Mesendoderm (in vitro differentiated cells): ENCODE data around the gene NTRK3.

Source experiments
- DNase-seq: peaks from one replicate; pipeline ENCODE4 v3.0.0; 2013
- H2AK5ac ChIP-seq: 2 replicates; pipeline ENCODE4 v1.6.1; 2013; ENCODE audit warnings: low read length, inconsistent platforms
- H2BK120ac ChIP-seq: 2 replicates; pipeline ENCODE4 v1.6.1; 2013; ENCODE audit warnings: low read depth, mild to moderate bottlenecking, low read length, moderate library complexity, mixed read lengths
- H2BK15ac ChIP-seq: replicated peaks from 2 replicates; pipeline ENCODE4 v1.6.1; 2013; ENCODE audit warnings: low read depth, mild to moderate bottlenecking, moderate library complexity
- H2BK5ac ChIP-seq: 2 replicates; pipeline ENCODE4 v1.6.1; 2013; ENCODE audit warnings: low read length, inconsistent platforms
- H3K18ac ChIP-seq: 2 replicates; pipeline ENCODE4 v1.6.1; 2013; ENCODE audit warnings: mild to moderate bottlenecking, low read length, mixed read lengths
- H3K23ac ChIP-seq: one replicate; pipeline ENCODE4 v1.6.1; 2013; ENCODE audit warnings: low read length
- H3K27ac ChIP-seq: 2 replicates; pipeline ENCODE4 v1.5.1; 2013; ENCODE audit warnings: low read depth, mild to moderate bottlenecking, inconsistent platforms, low read length, moderate library complexity
- H3K27me3 ChIP-seq: 2 replicates; pipeline ENCODE4 v1.6.1; 2013; ENCODE audit warnings: low read length, control low read depth, mild to moderate bottlenecking, inconsistent platforms; ENCODE audit not compliant: insufficient read depth, poor library complexity
- H3K36me3 ChIP-seq: 2 replicates; pipeline ENCODE4 v1.6.1; 2013; ENCODE audit warnings: low read length, inconsistent platforms; ENCODE audit not compliant: control insufficient read depth, insufficient read depth
- H3K4ac ChIP-seq: one replicate; pipeline ENCODE4 v1.6.1; 2013; ENCODE audit warnings: low read depth, mild to moderate bottlenecking, low read length, moderate library complexity
- H3K4me1 ChIP-seq: 2 replicates; pipeline ENCODE4 v1.6.1; 2013; ENCODE audit warnings: low read depth, low read length, inconsistent platforms; ENCODE audit not compliant: control insufficient read depth
- H3K4me2 ChIP-seq: 2 replicates; pipeline ENCODE4 v1.6.1; 2013; ENCODE audit warnings: low read length
- H3K4me3 ChIP-seq: 2 replicates; pipeline ENCODE4 v1.5.1; 2013; ENCODE audit warnings: mild to moderate bottlenecking, low read length
- H3K56ac ChIP-seq: one replicate; pipeline ENCODE4 v1.6.1; 2013; ENCODE audit warnings: low read length
- H3K79me1 ChIP-seq: 2 replicates; pipeline ENCODE4 v1.6.1; 2013; ENCODE audit warnings: low read length, inconsistent platforms
- H3K79me2 ChIP-seq: 2 replicates; pipeline ENCODE4 v1.6.1; 2013; ENCODE audit warnings: mild to moderate bottlenecking, low read length; ENCODE audit not compliant: control insufficient read depth, insufficient read depth
- H3K9ac ChIP-seq: 2 replicates; pipeline ENCODE4 v1.6.1; 2013; ENCODE audit warnings: low read length, inconsistent platforms
- H4K5ac ChIP-seq: one replicate; pipeline ENCODE4 v1.6.1; 2013; ENCODE audit warnings: low read length
- H4K8ac ChIP-seq: one replicate; pipeline ENCODE4 v1.6.1; 2013; ENCODE audit warnings: low read depth, mild to moderate bottlenecking, control low read depth, low read length, moderate library complexity
- WGBS: extraction: QIAGEN DNeasy Blood & Tissue Kit; methylation state at CpG from one replicate; pipeline ENCODE4 v1.1.7; 2013; ENCODE audit warnings: low lambda C conversion rate, missing lambda C conversion rate; ENCODE audit not compliant: insufficient coverage; ENCODE audit errors: extremely low coverage; 5-methylcytosine and 5-hydroxymethylcytosine counted together

The NTRK3 gene

DNA sequence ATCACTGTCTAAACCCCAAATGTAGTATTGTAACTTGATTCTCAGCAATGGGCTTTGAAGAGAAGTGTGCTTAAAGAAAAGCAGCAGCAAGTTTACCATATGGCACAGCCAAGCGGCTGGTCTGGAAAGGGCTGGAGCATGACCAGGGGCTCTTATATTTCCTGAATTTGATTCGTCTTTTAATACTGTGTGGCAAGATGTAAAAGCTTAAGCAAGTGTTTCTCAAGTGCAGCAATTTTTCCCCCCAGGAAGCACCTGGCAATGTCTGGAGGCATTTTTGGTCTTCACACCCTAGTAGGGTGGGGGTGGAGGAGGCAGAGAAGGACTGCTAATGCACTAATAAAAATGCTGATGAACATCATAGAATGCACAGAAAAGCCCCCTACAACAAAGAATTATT is 397.9 kb downstream of the NTRK3 start:
- H3K36me3 ChIP-seq, result no peaks in the 10 kb centered on the region
- H3K27me3 ChIP-seq, result peaks cover 4% of the 10 kb centered on the region
- no peak overlapping the region for H3K4me2 ChIP-seq
- DNase-seq, result no peak
- no peak overlapping the region for H3K9ac ChIP-seq
- no peak overlapping the region for H3K27ac ChIP-seq
- WGBS, result no CpG with 5 or more reads among the region's 2 CpGs
- H2BK15ac ChIP-seq, result no peak overlapping the region
- no peak overlapping the region for H2BK5ac ChIP-seq
- H3K79me1 ChIP-seq, result no peaks in the 10 kb centered on the region
- H3K4ac ChIP-seq, result no peak overlapping the region
- H3K4me3 ChIP-seq, result no peak overlapping the region
- no peak overlapping the region for H4K5ac ChIP-seq
- H3K56ac ChIP-seq, result no peak overlapping the region
- H2BK120ac ChIP-seq, result no peak overlapping the region
- H4K8ac ChIP-seq, result no peak overlapping the region
- no peak overlapping the region for H3K18ac ChIP-seq
- no peak overlapping the region for H2AK5ac ChIP-seq
- H3K23ac ChIP-seq, result no peak overlapping the region
- no peaks in the 10 kb centered on the region for H3K4me1 ChIP-seq
- no peaks in the 10 kb centered on the region for H3K79me2 ChIP-seq

DNA sequence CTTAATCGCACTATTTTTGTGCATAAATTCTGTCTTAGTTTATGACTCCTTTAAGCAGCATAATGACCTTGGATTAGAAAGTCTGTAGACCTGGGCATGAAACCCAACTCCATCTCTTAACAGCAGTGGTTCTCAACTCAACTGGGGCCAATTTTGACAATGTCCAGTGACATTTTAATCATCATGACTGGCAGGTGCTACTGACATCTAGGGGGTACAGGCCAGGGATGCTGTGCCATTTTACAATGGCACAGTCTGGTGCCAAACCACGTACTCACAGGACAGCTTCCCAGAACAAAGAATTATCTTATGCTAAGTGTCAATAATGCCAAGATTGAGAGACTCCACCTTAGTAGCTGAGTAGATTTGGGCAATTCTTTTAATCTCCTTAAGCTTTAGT is 405.0 kb downstream of the NTRK3 start:
- H2BK120ac ChIP-seq, result no peak overlapping the region
- no peak overlapping the region for H4K5ac ChIP-seq
- no CpG with 5 or more reads among the region's 2 CpGs for WGBS
- H4K8ac ChIP-seq, result no peak overlapping the region
- no peak overlapping the region for H3K4ac ChIP-seq
- no peak overlapping the region for H3K56ac ChIP-seq
- no peak overlapping the region for H3K23ac ChIP-seq
- H3K27me3 ChIP-seq, result no peaks in the 10 kb centered on the region
- no peak overlapping the region for H3K4me2 ChIP-seq
- H3K36me3 ChIP-seq, result no peaks in the 10 kb centered on the region
- H3K79me1 ChIP-seq, result no peaks in the 10 kb centered on the region
- no peak overlapping the region for H2AK5ac ChIP-seq
- H2BK15ac ChIP-seq, result no peak overlapping the region
- no peaks in the 10 kb centered on the region for H3K79me2 ChIP-seq
- H3K9ac ChIP-seq, result no peak overlapping the region
- H2BK5ac ChIP-seq, result no peak overlapping the region
- no peak overlapping the region for H3K18ac ChIP-seq
- H3K4me3 ChIP-seq, result no peak overlapping the region
- H3K4me1 ChIP-seq, result no peaks in the 10 kb centered on the region
- no peak for DNase-seq
- no peak overlapping the region for H3K27ac ChIP-seq

DNA sequence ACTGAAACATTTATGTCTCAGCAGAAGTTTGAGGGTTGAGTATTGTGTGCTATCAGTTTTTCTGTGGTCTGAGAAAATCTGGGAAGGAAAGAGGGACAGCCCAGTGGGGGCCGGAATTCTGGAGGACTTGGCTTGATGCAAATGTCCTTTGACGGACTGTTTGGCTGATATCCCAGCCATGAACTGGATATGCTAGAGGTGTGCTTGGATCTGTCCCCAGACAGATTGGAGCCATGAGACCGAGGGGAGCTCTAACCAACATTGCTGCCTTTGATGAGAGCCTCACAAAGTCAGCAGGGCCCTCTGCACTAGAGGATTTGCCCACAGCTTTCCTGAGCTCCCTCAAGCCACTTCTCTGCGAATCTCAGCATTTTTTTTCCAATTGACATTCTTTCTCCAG is 405.6 kb downstream of the NTRK3 start:
- H4K8ac ChIP-seq, result no peak overlapping the region
- no peak overlapping the region for H4K5ac ChIP-seq
- no peaks in the 10 kb centered on the region for H3K79me2 ChIP-seq
- no peaks in the 10 kb centered on the region for H3K79me1 ChIP-seq
- no peak for DNase-seq
- no peak overlapping the region for H3K4me2 ChIP-seq
- H3K27me3 ChIP-seq, result no peaks in the 10 kb centered on the region
- H3K56ac ChIP-seq, result no peak overlapping the region
- WGBS, result no CpG with 5 or more reads among the region's 4 CpGs
- H3K4me3 ChIP-seq, result no peak overlapping the region
- no peaks in the 10 kb centered on the region for H3K4me1 ChIP-seq
- no peak overlapping the region for H2BK15ac ChIP-seq
- no peak overlapping the region for H3K18ac ChIP-seq
- no peak overlapping the region for H3K23ac ChIP-seq
- no peak overlapping the region for H2BK5ac ChIP-seq
- no peak overlapping the region for H2BK120ac ChIP-seq
- H3K27ac ChIP-seq, result no peak overlapping the region
- H3K9ac ChIP-seq, result no peak overlapping the region
- no peaks in the 10 kb centered on the region for H3K36me3 ChIP-seq
- no peak overlapping the region for H3K4ac ChIP-seq
- H2AK5ac ChIP-seq, result no peak overlapping the region

DNA sequence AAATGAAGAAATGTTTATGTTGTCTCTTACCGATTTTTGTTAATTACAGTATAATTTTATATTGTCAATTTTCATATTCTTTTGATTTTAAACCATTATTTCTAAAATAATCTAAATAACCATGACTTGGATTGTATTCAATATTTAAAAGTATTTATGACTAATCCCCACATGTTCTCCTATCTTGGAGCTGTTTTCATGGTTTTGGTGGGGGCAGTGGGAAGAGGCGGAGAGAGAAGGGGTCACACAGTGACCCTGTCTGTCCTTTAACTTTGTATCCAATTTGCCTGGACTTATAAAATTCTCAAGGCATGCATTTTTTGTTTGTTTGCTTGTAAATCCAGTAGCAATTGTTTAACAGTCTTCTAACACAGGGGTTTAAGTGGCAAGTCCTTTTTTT is 407.4 kb downstream of the NTRK3 start:
- Histone ChIP-seq H3K4me3 (no peak overlapping the region), H3K4ac (no peak overlapping the region), H2BK120ac (no peak overlapping the region), H4K5ac (no peak overlapping the region), H2BK15ac (no peak overlapping the region), H3K56ac (no peak overlapping the region), H2AK5ac (no peak overlapping the region), H3K4me2 (no peak overlapping the region), H3K36me3 (no peaks in the 10 kb centered on the region), H3K79me2 (no peaks in the 10 kb centered on the region), H3K18ac (no peak overlapping the region), H3K9ac (no peak overlapping the region), H3K27ac (no peak overlapping the region), H3K79me1 (no peaks in the 10 kb centered on the region), H3K4me1 (no peaks in the 10 kb centered on the region), H2BK5ac (no peak overlapping the region), H4K8ac (no peak overlapping the region), H3K23ac (no peak overlapping the region), H3K27me3 (no peaks in the 10 kb centered on the region)
- WGBS, result no CpG with 5 or more reads among the region's 2 CpGs
- no peak for DNase-seq

DNA sequence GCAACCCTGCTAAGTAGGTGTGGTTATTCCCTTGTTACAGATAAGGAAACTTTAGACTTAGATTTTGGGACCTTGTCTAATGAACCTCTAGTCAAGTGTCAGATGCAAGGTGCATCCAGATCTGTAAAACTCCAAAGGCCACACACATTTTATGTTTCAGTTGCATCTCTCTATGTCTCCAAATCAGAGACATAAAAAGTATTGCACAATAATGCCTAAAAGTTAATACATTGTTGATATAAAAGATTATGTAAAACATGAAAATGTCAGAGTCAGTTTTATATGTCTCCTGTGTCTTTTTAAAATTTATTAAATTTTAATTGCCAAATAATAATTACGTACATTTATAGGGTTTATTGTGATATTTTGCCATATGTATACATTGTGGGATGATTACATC is 408.5 kb downstream of the NTRK3 start:
- no peaks in the 10 kb centered on the region for H3K36me3 ChIP-seq
- no peak overlapping the region for H3K4me2 ChIP-seq
- no peak overlapping the region for H3K4me3 ChIP-seq
- no peak overlapping the region for H3K18ac ChIP-seq
- no peaks in the 10 kb centered on the region for H3K27me3 ChIP-seq
- no peak overlapping the region for H4K5ac ChIP-seq
- H3K56ac ChIP-seq, result no peak overlapping the region
- DNase-seq, result no peak
- no peak overlapping the region for H3K4ac ChIP-seq
- no peak overlapping the region for H2BK5ac ChIP-seq
- no peak overlapping the region for H3K27ac ChIP-seq
- H2BK15ac ChIP-seq, result no peak overlapping the region
- no peak overlapping the region for H3K23ac ChIP-seq
- H3K9ac ChIP-seq, result no peak overlapping the region
- no peak overlapping the region for H4K8ac ChIP-seq
- WGBS, result no CpG with 5 or more reads among the region's 1 CpG
- H3K4me1 ChIP-seq, result no peaks in the 10 kb centered on the region
- no peaks in the 10 kb centered on the region for H3K79me1 ChIP-seq
- H2AK5ac ChIP-seq, result no peak overlapping the region
- no peak overlapping the region for H2BK120ac ChIP-seq
- H3K79me2 ChIP-seq, result no peaks in the 10 kb centered on the region

DNA sequence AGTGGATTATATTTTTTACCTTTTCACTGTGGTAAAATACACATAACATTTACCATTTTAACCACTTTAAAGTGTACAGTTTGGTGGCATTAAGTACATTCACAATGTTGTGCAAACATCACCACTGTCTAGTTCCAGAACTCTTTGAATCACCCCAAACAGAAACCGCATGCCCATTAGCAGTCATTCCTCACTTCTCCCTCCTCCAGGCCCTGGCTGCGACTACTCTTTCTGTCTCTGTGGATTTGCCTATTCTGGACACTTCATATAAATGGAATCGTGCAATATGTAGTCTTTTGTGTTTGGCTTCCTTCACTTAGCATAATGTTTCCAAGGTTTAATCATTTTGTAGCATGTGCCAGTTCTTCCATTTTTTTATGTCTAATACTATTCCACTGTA is 409.8 kb downstream of the NTRK3 start:
- Histone ChIP-seq H3K27me3 (no peaks in the 10 kb centered on the region), H4K8ac (no peak overlapping the region), H2AK5ac (no peak overlapping the region), H2BK5ac (no peak overlapping the region), H3K4me1 (no peaks in the 10 kb centered on the region), H3K4me2 (no peak overlapping the region), H2BK120ac (no peak overlapping the region), H3K18ac (no peak overlapping the region), H3K36me3 (no peaks in the 10 kb centered on the region), H2BK15ac (no peak overlapping the region), H3K27ac (no peak overlapping the region), H3K23ac (no peak overlapping the region), H3K56ac (no peak overlapping the region), H3K79me1 (no peaks in the 10 kb centered on the region), H3K79me2 (no peaks in the 10 kb centered on the region), H3K4ac (no peak overlapping the region), H3K9ac (no peak overlapping the region), H3K4me3 (no peak overlapping the region), H4K5ac (no peak overlapping the region)
- no peak for DNase-seq
- no CpG with 5 or more reads among the region's 3 CpGs for WGBS
